HS-5 (cell line): ENCODE measurements around the gene VSX1.

Experiments used
- DNase-seq: peaks from one replicate; pipeline ENCODE4 v3.0.0-alpha.2; 2012; ENCODE audit warnings: low read depth

VSX1 gene

GRCh38 chr20:25081730-25082497, at the start of gene VSX1:
Gene VSX1 (minus strand): TSS chr20:25082141. CDS start chr20:25082096, 45 bp downstream.
- DNase-seq = no peak

DNA sequence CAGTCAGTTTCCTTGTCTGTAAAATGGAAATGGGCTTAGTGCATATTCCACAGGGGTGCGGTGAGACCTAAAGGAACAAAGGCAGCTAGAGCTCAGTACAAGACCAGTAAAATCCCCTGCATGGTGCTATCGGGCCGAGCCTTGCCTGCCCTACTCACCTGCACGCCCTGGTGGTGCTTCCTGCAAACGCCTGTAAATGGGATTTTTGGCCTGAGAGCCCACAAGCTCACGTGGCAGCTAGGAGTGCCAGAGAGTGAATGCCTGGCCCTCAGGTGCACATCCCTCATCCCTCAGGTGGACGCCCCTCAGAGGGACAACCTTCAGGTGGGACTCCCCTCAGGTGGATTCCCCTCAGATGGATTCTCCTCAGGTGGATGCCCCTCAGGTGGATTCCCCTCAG, 48.0 kb upstream of the VSX1 start:
- DNase-seq = no peak

DNA sequence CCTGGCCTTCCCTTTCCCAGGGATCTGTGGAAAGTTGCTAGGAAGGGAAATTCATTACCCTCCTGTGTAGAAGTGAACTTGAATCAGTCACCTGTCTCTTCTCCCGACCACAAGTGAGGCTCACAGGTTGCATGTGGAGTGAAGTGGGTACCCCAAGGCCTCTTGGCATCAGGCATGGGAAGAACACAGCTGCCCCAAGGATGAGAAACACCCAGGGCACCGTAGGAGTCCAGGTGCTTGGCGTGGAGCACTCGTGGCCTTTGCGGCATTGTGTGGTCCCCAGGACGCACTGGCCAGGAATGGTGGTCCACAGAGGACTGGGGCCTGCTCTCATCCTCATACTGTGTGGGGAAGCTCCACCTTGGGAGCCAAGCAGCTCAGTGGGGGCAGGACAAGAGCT, 47.5 kb upstream of the VSX1 start:
- DNase-seq = no peak

DNA sequence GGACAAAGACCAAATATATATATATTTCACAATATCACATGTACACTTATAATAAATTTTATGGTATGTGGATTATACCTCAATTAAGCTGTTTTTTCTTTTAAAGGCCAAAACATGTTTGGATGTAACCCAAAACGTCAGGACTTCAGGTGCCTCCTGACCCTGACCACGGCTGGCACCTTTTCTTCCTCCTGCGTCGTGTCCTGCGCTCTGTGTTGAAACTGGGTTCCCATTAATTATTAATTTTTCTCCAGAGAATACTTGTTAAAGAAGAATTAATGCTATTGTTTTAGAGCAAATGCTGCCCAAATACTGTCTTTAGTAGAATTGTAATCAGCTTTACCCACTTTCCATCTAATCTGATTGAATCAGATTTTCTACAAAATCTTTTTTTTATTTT, 46.7 kb upstream of the VSX1 start:
- DNase-seq = no peak

- DNase-seq = no peak
These were observed 46.0 kb upstream of the VSX1 start for GRCh38 chr20:25127761-25128537.

DNA sequence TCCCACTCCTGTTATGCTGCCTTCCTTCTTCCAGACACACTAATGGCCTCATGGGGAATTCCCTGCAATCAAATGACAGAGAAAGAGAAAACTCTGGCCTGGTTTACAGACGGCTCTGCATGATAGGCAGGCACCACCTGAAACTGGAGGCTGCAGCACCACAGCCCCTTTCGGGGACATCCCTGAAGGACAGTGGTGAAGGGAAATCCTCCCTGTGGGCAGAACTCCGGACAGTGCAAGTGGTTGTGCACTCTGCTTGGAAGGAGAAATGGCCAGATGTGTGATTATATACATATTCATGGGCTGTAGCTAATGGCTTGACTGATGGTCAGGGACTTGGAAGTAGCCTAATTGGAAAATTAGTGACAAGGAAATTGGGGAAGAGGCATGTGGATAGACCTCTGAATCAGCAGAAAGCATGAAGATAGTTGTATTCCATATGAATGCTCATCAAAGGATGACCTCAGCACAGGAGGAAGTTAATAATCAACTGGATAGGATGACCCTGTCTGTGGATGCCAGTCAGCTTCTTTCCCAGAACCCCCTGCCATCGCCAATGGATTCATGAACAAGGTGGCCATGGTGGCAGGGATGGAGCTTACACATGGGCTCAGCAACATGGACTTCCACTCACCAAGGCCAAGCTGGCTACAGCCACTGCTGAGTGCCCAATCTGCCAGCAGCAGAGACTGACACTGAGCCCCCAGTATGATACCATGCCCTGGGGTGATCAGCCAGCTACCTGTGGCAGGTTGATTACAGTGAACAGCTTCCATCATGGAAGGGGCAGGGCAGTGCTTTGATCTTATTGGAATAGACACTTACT, 44.5 kb upstream of the VSX1 start:
- DNase-seq = no peak

DNA sequence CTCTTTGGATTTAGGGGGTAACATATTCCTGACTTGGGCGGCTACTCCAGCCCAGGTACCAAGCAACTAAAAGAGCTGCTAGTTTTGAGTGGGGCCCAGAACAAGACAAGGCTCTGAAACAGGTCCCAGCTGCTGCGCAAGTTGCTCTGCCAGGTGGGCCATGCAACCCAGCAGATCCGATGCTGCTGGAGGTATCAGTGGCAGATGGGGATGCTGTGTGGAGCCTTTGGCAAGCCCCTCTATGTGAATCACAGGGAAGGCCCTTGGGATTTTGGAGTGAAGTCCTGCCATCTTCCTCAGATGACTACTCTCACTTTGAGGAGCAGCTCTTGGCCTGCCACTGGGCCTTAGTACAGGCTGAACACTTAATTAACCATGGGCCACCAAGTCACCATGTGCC, 43.7 kb upstream of the VSX1 start:
- no peak for DNase-seq

GRCh38 chr20:25120920-25121319, 39.0 kb upstream of the VSX1 start:
- DNase-seq = no peak

DNA sequence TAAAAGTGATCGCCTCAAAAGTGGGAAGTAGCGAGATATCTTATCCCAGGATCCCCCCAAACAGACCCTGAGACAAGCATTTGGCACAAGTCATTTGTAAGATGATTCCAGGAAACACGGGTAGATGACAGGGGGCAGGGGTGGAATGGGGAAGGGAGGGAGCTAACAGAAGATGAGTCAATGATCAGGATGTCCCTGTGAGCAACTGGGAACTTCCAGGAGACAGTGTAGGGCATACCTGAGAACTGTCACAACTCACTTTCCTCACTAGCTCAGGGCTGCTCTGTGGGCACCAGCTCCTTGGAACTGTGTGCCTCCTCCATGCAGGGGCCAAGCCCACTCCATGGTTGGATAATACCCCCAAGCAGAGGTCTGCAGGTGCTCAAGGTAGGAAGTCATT, 38.5 kb upstream of the VSX1 start:
- no peak for DNase-seq

- no peak for DNase-seq
These were observed 36.6 kb upstream of the VSX1 start for GRCh38 chr20:25118529-25118928.

DNA sequence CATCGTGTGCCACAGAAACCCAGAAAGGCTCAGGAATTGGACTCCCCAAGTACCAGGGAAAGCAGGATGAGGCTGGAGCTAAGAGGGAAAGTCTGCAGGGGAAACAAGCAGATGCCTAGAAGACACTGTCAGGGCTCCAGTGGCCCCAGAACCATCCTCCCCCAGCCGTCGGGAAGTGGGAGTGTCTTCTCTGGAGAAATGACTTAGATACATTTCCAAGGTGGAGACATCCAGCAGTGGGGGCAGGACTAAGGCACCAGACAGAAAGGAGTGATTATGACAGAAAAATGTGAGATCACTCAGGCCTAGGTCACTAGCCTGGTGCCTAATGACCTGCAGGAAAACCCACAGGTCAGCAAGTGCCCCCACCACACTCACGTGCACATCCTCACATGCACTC, 36.0 kb upstream of the VSX1 start:
- no peak for DNase-seq

DNA sequence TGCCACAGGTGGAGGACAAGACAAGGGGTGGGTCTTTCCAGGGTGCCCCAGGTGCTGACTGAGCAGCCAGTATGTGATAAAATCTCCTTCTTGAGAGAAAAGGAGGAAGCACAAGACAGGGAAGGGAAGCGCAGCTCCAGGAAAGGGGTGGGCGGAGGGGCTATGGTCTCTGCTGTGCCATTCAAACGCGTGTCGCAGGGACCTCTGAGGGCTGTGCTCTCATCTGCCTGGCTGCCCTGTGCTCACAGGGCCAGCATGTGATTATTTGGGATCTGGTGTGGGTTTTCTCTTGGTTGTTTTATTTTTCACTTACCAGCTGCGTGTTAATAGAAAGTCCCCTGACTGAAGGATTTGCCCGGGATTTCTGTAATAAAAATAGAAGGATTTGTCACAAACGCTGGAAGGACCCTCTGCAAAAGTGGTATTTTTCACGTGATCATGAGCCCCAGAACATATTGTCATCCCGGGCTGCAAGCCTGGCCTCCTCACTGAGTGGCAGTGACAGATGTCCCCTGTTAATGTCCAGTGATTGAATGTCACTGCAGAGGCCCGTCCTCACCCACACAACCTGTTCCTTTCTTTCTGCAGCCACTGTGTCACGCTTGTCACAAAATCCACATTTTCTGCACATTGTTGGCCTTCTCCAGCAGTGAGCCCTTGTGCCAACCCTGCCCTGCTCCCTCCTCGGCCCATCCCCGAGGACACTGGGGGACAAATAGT, 35.0 kb upstream of the VSX1 start:
- DNase-seq = no peak

DNA sequence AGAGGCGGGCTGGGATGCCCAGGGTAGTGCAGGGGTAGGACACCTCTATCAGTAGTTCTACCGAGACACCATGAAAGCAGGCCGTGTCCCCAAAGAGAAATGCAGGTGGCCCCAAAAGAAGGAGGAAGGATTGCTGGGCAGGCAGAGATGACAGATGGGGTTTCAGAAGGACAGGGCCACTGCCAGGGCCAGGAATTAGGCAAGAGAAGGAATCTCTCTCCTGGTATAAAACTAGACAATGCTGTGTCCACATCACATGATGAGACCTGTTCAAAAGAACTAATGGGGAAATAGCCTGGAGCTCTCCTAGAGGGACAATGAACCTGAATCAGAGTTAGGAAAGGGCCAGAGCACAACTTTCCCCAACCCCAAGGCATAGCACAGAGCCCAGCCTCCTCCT, 21.6 kb upstream of the VSX1 start:
- no peak for DNase-seq

DNA sequence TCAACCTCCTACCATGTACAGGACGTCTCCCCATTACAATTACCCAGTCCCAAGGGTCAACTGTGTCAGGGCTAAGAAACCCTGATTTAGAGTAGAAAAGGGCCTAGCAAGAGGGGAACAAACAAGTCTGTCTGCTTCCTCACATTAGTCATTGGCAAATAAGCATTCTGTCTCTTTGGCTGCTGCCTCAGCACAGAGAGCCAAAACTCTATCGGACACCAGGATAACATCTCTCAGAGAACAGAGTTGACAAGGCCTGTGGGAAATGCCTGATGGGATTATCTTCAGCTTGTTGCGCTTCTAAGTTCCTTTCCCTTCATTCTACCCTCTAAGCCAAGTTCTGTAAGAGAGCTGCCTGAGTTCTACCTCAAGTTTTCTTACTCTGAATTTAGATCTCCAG, 19.0 kb upstream of the VSX1 start:
- DNase-seq = no peak

DNA sequence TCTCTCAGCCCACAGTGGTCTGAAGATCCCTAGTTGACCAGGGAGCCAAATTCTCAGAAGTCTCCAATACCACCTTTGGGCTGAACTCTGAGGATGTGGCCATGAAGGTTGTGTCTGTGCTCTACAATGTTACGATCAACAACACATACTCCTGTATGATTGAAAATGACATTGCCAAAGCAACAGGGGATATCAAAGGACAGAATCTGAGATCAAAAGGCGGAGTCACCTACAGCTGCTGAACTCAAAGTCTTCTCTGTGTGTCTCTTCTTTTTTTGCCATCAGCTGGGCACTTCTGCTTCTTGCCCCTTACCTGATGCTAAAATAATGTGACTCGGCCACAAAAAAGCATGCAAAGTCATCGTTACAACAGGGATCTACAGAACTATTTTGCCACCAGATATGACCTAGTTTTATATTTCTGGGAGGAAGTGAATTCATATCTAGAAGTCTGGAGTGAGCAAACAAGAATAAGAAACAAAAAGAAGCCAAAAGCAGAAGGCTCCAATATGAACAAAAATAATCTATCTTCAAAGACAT, 17.7 kb upstream of the VSX1 start:
- no peak for DNase-seq

- no peak for DNase-seq
These were observed 15.6 kb upstream of the VSX1 start for GRCh38 chr20:25097498-25097897.

- no peak for DNase-seq
These were observed 8.8 kb upstream of the VSX1 start for GRCh38 chr20:25090492-25091429.

GRCh38 chr20:25089662-25090061, 7.7 kb upstream of the VSX1 start:
- no peak for DNase-seq

DNA sequence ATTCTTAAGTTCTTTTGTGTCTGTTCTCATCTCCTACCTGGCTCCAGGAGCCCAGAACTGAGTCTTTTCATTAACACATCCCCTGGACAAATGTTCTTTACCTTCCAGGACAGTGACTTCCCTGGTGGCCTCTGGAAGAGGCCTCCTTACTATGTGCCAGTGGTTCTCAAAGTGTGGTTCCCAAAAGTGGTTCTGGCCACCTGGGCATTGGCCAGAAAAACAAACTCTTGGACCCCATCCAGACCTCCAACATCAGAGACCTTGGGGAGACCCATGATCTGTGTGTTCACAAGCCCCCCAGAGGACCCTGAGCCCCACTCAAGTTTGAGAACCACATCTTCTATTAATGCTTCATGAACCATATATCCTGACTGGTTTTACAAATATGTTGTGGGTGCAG, 7.2 kb upstream of the VSX1 start:
- no peak for DNase-seq

DNA sequence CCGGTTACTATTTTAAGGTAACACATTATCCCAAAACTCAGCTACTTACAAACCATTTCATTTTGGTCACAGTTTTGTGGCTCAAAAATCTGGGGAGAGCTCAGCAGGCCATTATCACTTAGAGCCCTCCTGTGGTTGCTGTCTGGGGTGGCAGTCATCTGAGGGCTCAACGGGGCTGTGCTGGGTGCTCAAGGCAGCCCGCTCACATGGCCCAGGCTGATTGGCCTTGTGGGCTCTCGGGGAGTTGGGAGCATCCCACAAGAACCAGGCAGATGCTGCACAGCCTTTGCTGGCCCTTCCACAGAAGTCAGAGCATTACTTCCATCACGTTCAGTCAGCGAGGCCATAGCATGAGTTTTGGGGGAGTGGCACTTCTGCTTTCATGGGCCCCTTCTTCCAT, 6.3 kb upstream of the VSX1 start:
- DNase-seq = no peak
